HG03520 (cell line): ENCODE measurements around the gene SLC51A.
"Not testable (repeated sequence)": the region's sequence is repeated elsewhere in the genome, so short reads cannot be mapped to it uniquely, and the experiment has no call there.

ENCODE experiments used
- ATAC-seq: cut with Tn5 transposase; IDR thresholded peaks from one replicate; pipeline ENCODE4 v1.9.1; 2021; ENCODE audit warnings: mild to moderate bottlenecking, moderate library complexity; ENCODE audit not compliant: unreplicated experiment

Gene SLC51A

GRCh38 chr3:196216089-196216564 lies at the start of gene SLC51A:
SLC51A (plus strand) TSS chr3:196216534; CDS start chr3:196216713, 179 bp downstream.
- no peak for ATAC-seq

GRCh38 chr3:196166741-196167140 lies 49.6 kb upstream of the SLC51A start:
- ATAC-seq, result no peak

DNA sequence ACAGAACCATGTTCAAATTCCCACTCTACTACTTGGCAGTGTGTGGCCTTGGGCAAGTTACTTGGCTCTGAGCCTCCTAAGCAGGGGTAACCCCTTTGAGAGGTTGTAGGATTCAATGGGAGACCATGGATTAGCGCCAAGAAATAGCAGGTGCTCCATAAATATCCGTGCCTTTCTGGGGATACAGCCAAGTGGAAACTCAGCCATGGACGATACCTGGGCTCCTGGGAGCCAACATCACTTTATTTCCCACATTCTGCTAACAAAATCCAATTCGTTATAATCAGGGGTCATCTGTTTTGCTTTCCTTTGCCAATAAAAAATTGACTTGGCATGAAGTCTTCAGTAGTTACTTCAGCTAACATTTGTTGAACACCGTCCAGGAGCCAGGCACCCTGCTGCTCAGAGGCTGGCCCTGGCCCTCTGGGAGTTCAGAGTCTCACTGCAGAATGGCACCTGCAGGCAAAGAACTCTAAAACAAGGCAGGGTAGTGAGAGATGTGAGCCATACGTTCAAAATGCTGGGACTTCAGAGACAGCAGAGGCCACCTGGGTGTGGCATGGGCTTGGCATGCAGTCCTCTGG lies 47.4 kb upstream of the SLC51A start:
- ATAC-seq, result no peak

- no peak for ATAC-seq
These were observed 46.5 kb upstream of the SLC51A start for GRCh38 chr3:196169836-196170240.

DNA sequence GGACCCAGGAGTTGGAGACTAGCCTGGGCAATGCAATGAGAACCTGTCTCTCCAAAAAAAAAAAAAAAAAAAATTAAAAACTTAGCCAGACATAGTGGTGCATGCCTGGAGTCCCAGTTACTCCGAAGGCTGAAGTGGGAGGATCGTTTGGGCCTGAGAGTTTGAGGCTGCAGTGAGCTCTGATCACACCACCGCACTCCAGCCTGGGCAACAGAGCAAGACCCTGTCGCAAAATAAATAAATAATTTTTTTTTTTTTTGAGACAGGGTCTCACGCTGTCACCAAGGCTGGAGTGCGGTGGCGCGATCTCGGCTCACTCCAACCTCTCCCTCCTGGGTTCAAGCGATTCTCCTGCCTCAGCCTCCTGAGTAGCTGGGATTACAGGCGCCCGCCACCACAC lies 46.0 kb upstream of the SLC51A start:
- ATAC-seq, result not testable (repeated sequence)

DNA sequence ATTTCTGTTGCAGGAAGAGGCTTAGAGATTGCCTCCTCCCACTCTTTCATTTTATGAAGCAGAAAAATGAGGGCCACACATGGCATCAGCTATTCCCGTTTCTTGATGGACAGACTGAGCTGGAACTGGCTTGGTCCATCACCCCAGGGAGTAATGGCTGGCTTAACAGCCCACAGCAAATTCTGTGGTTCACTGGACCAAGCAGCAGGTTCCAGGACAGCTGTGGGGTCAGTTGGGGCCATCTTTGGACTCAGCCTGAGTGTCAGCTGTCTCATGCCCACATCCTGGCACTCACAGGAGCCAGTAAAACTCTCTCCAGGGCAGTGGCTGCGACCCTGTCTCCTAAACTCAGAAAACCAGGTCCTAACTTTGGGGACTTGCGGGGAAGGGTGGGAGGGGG lies 41.7 kb upstream of the SLC51A start:
- no peak for ATAC-seq

DNA sequence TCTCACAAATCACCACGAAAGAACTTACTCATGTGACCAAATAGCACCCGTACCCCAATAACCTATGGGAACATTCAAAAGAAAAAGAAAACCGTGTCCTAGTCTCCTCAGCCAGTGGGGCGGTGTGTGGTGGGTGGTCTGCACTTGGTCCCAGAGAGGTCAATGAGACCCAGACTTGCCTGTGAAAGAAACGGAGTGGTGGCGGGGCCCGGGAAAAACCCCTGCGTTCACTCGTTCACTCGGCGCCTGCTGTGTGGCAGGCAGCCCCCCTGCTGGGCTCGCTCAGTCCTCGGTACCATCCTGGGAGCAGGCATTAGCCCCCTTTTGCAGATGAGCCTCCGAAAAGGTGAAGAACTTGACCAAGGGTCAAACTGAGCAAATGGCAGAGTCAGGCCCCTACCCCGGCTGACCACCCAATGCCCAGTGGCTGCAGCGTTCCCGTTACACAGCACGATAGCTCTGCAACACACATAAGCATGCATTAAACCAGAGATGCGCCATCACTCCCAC lies 41.2 kb upstream of the SLC51A start:
- no peak for ATAC-seq

DNA sequence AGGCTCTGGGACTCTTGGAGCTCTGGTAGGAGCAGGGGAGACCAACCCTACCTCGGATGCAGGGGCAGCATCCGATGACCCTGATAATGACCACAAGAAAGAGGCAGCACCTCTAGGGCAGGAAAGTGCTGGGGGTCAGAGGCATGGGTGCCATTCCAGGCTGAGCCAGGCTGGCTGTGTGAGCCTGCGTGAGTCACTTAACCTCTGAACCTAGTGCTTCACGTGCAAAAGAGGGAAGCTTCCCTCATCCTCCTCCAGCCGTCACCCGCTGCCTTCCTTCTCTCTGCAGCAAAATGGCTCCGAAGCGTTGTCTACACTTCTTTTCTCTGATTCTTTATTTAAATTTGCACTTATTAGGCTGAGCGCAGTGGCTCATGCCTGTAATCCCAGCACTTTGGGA lies 40.6 kb upstream of the SLC51A start:
- ATAC-seq, result no peak

GRCh38 chr3:196177567-196177966 lies 38.8 kb upstream of the SLC51A start:
- no peak for ATAC-seq

DNA sequence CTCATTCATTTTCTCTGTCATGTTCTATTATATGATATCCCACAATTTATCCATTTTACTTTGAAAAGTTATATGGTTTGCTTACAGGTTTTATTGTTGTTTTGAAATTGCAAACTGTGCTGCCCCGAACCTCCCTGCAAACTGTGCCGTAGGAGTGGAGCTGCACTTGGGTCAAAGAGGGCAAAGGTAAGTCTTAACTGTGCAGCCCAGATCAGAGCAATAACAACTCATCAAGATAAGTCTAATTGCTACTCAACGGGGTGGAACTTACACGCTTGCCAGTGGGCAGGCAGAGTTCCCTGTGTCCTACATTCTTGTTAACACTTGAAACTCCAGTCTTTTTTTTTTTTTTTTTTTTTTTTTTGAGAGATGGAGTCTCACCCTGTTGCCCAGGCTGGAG lies 38.4 kb upstream of the SLC51A start:
- no peak for ATAC-seq

GRCh38 chr3:196178993-196179379 lies 37.3 kb upstream of the SLC51A start:
- ATAC-seq, result no peak

GRCh38 chr3:196179380-196180308 lies 36.7 kb upstream of the SLC51A start:
- ATAC-seq, result peak; percentile 64

DNA sequence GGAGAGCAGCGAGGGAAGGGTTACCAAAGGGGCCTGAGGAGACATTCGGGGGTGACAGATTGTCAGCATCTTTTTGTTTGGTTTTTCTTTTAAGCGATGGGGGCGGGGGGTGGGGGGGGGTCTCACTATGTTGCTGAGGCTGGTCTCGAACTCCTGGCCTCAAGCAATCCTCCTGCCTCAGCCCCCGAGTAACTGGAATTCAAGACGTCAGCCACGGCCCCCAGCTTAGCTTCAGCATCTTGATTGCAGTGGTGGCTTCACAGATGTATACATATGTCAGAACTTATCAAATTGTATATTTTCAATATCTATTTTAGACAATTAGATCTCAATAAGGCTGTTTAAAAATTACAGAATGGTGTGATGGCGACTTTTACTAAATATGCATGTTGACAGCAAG lies 36.0 kb upstream of the SLC51A start:
- no peak for ATAC-seq

DNA sequence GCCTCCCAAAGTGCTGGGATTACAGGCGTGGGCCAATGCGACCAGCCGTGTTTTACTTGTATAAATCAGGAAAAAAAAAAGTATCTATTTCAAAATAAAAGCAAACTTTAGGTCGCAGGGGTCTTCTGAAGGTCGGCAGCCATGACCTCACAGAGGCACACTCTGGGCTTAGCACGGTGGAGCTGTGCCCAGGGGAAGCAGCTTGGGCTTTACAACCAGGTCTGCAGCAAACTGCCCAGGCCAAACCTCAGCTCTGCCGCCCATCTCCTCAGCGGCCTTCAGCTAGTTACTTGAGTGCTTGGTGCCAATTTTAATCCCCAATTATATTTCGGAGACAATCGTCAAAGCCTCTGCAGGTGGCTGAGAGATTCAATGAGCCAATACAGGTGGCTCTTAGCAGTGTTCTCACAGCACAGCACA lies 35.2 kb upstream of the SLC51A start:
- no peak for ATAC-seq

GRCh38 chr3:196184169-196184432 lies 32.2 kb upstream of the SLC51A start:
- ATAC-seq, result not testable (repeated sequence)

DNA sequence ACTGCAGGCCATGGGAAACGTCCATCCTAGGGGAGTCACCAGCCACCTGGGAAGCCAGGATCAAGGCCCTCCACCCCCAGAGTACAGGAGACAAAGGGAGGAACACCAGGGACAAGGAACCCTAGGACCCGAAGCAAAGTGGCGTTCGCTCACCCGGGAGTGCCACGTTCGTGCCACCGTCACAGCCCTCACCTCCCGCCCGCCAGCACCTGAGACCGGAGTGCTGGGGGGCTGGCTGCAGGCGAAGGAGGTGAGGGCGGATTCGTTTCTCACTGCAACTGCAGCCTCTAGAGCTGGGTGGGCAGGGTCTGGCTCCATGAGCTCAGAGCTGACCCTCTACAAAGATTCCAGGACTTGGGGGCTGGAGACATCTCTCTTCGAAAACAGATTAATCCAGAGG lies 31.5 kb upstream of the SLC51A start:
- ATAC-seq, result no peak

DNA sequence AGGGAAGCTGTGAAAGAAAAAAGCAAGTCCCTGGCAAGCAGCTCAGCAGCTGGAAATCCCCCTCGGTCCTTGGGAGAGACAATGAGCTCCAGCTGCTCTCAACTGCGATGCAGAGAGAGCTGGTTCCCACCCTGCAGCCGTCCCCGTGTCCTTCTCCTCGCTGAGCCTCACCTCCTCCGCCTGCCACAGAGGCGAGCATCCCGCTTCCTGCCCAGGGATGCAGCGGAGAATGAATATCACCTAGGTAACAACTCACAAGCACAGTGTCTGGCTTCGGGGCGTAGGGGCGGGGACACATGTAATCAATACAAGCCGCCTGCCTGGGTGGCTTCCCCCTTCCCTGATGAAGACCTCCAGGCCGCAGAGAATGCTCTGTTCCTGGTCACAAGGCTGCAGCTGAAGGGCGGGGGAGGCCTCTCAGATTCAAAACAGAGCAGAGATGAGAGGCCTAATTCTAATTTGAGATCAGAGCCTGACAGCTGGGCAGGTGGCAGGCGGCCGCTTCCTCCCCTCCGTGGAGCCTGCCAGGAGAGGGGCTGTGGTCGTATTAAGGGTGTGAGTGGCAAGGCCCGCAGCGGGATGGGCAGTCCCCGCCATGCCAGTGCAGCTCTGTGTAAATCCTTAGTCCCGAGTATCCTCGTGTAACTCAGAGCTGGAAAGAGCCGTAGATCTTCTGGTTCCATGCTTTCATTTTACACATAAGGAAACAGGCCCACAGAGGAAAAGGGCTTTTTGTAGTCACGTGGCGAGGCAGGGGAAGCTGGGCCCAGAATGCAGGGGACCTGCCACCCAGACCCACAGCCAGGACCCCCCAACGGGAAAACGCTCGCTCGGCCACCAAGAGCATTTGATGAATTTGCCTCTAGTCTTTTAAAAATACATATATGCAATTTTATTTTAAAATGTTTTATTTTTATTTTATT lies 29.4 kb upstream of the SLC51A start:
- no peak for ATAC-seq

GRCh38 chr3:196189566-196190347 lies 26.6 kb upstream of the SLC51A start:
- ATAC-seq, result no peak

DNA sequence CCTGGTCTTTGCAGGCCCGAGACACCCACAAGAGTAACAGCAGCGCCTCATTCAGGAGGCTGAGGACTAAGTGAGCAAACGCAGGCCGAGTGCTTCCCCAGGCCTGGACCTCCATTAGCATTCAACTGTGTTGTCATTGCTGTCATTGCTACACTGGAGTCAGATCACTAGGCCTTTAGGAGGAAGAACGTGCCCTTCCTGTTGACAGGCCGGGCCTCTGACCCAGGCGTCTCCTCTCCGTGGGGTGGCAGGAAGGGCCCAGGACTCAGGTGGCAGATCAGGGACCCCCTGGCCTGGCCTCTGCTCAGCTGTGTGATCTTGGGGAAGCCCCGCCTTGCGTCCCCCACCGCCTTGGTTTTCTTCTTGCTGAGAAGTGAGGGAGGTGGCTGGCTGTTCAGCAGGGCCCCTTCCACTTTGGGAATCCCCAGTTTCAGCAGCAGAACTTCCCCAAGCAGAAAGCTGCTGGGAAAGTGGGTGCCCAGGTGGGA lies 24.3 kb upstream of the SLC51A start:
- ATAC-seq, result no peak

DNA sequence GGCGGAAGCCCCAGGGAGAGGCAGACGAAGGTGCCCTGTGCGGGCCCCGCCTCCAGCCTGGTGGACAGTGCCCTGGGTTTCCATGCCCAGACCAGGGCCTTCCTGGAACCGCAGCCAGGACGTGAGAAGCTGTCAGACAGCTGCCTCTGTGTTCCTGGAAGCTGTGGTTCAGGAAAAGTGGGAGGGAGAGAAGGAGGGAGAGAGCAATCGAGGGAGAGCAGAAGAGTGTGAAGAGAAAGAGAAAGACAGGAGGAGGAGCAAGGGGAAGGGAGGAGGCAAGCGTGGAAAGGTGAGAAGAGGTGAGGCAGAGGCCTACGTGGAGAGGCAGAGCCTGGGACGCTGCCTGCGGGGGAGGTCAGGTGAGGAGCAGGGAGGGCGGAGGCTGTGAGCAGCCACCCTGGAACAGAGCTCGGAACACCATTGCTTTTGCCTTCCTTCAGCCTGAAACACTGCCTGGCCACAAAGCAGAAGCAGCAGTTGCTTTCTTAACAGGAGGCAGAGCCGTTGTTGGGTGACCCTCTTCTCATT lies 23.7 kb upstream of the SLC51A start:
- ATAC-seq, result no peak
